HL-60 (cell line): Measurements from ENCODE around the gene KCNJ16.

Experiments
- DNase-seq, 2 experiments: peaks; one replicate each; pipeline ENCODE4 v3.0.0-alpha.2; 2010 to 2020; ENCODE audit warnings: low read depth in 1 of 2, low spot score in 1 of 2
- H3K27ac ChIP-seq: fragments of 250-450 bp; sonication (Bioruptor Pico); replicated peaks from 2 replicates; pipeline ENCODE4 v1.5.1; 2020; ENCODE audit warnings: mild to moderate bottlenecking, moderate library complexity
- H3K27me3 ChIP-seq: fragments of 250-450 bp; sonication (Bioruptor Pico); 2 replicates; pipeline ENCODE4 v1.5.1; 2021; ENCODE audit warnings: mild to moderate bottlenecking, moderate library complexity; ENCODE audit not compliant: insufficient read depth, poor library complexity, severe bottlenecking
- H3K4me3 ChIP-seq: replicated peaks from 2 replicates; pipeline ENCODE4 v1.5.1; 2011; ENCODE audit warnings: mild to moderate bottlenecking, control low read depth, low read length; ENCODE audit not compliant: insufficient read depth
- CTCF ChIP-seq: IDR thresholded peaks from one replicate; pipeline ENCODE4 v1.5.1; 2011; ENCODE audit warnings: low read length, control low read depth, inconsistent platforms; ENCODE audit not compliant: insufficient read depth
- GABPA ChIP-seq: IDR thresholded peaks from 2 replicates; pipeline ENCODE4 v1.6.1; 2012; ENCODE audit warnings: low read depth
- POLR2AphosphoS5 ChIP-seq: IDR thresholded peaks from 2 replicates; pipeline ENCODE4 v1.6.1; 2012; ENCODE audit warnings: low read depth
- REST ChIP-seq: IDR thresholded peaks from 2 replicates; pipeline ENCODE4 v1.6.1; 2012; ENCODE audit warnings: low read depth; ENCODE audit not compliant: insufficient replicate concordance
- SPI1 ChIP-seq: IDR thresholded peaks from 2 replicates; pipeline ENCODE4 v1.6.1; 2012; ENCODE audit warnings: low read depth, mild to moderate bottlenecking, borderline replicate concordance

The KCNJ16 gene

GRCh38 chr17:70091005-70091568 is 16.1 kb downstream of the KCNJ16 start:
- DNase-seq: no peak
- H3K27ac ChIP-seq: no peak overlapping the region
- H3K27me3 ChIP-seq: no peaks in the 10 kb centered on the region
- H3K4me3 ChIP-seq: no peak overlapping the region
- TF ChIP-seq REST (no peak), SPI1 (peak; percentile 9; the same call in 1 of the 2 replicates), CTCF (no peak)

- no peak for DNase-seq
- H3K4me3 ChIP-seq: no peak overlapping the region
- no peak for TF ChIP-seq POLR2AphosphoS5
- TF ChIP-seq GABPA: no peak
- TF ChIP-seq SPI1: no peak
- no peak for TF ChIP-seq REST
- no peak for TF ChIP-seq CTCF
- H3K27me3 ChIP-seq: no peaks in the 10 kb centered on the region
- H3K27ac ChIP-seq: no peak overlapping the region
Measured at GRCh38 chr17:70091696-70092095, 16.7 kb downstream of the KCNJ16 start.

GRCh38 chr17:70093163-70093562 is 18.1 kb downstream of the KCNJ16 start:
- TF ChIP-seq REST (no peak), CTCF (no peak), SPI1 (no peak), GABPA (no peak), POLR2AphosphoS5 (no peak)
- Histone ChIP-seq H3K4me3 (no peak overlapping the region), H3K27ac (no peak overlapping the region), H3K27me3 (no peaks in the 10 kb centered on the region)
- DNase-seq: no peak
